PC-9 (cell line): ENCODE measurements around the gene FAM200B. TPM values are rescaled to one million over a fixed set of nuclear protein-coding genes. Genes with fewer than 3 reads are reported as not detected.

Source experiments
- BruUV-seq: library from RNA; stranded (reverse); fragments of 400-500 nt; replicated peaks from 2 replicates; lab custom pipeline; 2021; lab: Mats Ljungman, UMichigan
- CTCF ChIA-PET: fragments of 300-600 bp; sonication (Branson Sonifier 250); formaldehyde crosslinking; loops from one replicate; lab custom pipeline; 2022; ENCODE audit warnings: antibody characterized with exemption; lab: Charles Lee
- POLR2A ChIA-PET: fragments of 300-600 bp; sonication (Branson Sonifier 250); formaldehyde crosslinking; loops from one replicate; lab custom pipeline; 2022; ENCODE audit warnings: antibody characterized with exemption; ENCODE audit not compliant: unreplicated experiment; lab: Charles Lee
- DNase-seq, 2 experiments: peaks; one replicate each; pipeline versions ENCODE4 v3.0.0 to v3.0.0-alpha.2; 2015 to 2022; ENCODE audit warnings: mixed read lengths in 1 of 2
- H2AFZ ChIP-seq: fragments of 200-600 bp; sonication (generic); 2 replicates; pipeline ENCODE4 v1.8.1; 2017; ENCODE audit warnings: antibody characterized with exemption
- H3F3A ChIP-seq: fragments of 200-600 bp; sonication (generic); 2 replicates; pipeline ENCODE4 v1.8.1; 2017; ENCODE audit warnings: antibody characterized with exemption, mild to moderate bottlenecking, low read depth; ENCODE audit not compliant: insufficient read depth
- H3K27ac ChIP-seq: fragments of 200-600 bp; sonication (generic); 2 replicates; pipeline ENCODE4 v1.6.1; 2016; ENCODE audit warnings: mixed run types
- H3K27me3 ChIP-seq: fragments of 200-600 bp; sonication (generic); 2 replicates; pipeline ENCODE4 v1.6.1; 2016; ENCODE audit warnings: low read depth, mixed run types; ENCODE audit not compliant: insufficient read depth
- H3K36me3 ChIP-seq: fragments of 200-600 bp; sonication (generic); 2 replicates; pipeline ENCODE4 v1.6.1; 2016; ENCODE audit warnings: low read depth, mixed run types
- H3K4me1 ChIP-seq: fragments of 200-600 bp; sonication (generic); replicated peaks from 2 replicates; pipeline ENCODE4 v1.6.1; 2016; ENCODE audit warnings: mixed run types; ENCODE audit not compliant: insufficient read depth
- H3K4me2 ChIP-seq: fragments of 200-600 bp; sonication (generic); 2 replicates; pipeline ENCODE4 v1.6.1; 2017; ENCODE audit warnings: mixed run types
- H3K4me3 ChIP-seq: fragments of 200-600 bp; sonication (generic); 2 replicates; pipeline ENCODE4 v1.6.1; 2016; ENCODE audit warnings: mixed run types
- H3K79me2 ChIP-seq: fragments of 200-600 bp; sonication (generic); 2 replicates; pipeline ENCODE4 v1.6.1; 2017; ENCODE audit warnings: low read depth, mixed run types
- H3K9me2 ChIP-seq: fragments of 200-600 bp; sonication (generic); 2 replicates; pipeline ENCODE4 v1.8.1; 2017; ENCODE audit warnings: mild to moderate bottlenecking; ENCODE audit not compliant: insufficient read depth
- H3K9me3 ChIP-seq: fragments of 200-600 bp; sonication (generic); 2 replicates; pipeline ENCODE4 v1.8.1; 2016; ENCODE audit warnings: low read depth; ENCODE audit not compliant: insufficient read depth
- H4K20me1 ChIP-seq: fragments of 200-600 bp; sonication (generic); 2 replicates; pipeline ENCODE4 v1.8.1; 2017; ENCODE audit not compliant: insufficient read depth
- CTCF ChIP-seq: fragments of 200-600 bp; sonication (generic); conservative IDR thresholded peaks from 2 replicates; pipeline ENCODE4 v1.6.1; 2017; ENCODE audit warnings: mixed run types, antibody characterized with exemption, mild to moderate bottlenecking, moderate library complexity
- EZH2 ChIP-seq: fragments of 200-600 bp; sonication (generic); IDR thresholded peaks from 2 replicates; pipeline ENCODE4 v1.8.0; 2017; ENCODE audit warnings: antibody characterized with exemption, low read depth
- intact Hi-C: fragments of 100-400 bp; cut with micrococcal nuclease; formaldehyde crosslinking; loops from one replicate; pipeline ENCODE4 v1.10.0; 2022; ENCODE audit not compliant: unreplicated experiment
- total RNA-seq: library from RNA; stranded (reverse); gene quantifications from 2 replicates; pipeline ENCODE4 v1.2.3, GENCODE V29; 2021

FAM200B gene
- total RNA-seq, 1 experiment from 2014 or later = 32.4 TPM

- Histone ChIP-seq H3K9me2 (no peaks in the 10 kb centered on the region), H3K27me3 (no peaks in the 10 kb centered on the region), H3F3A (no peaks in the 10 kb centered on the region), H3K4me3 (no peak overlapping the region), H3K9me3 (no peaks in the 10 kb centered on the region), H3K36me3 (no peaks in the 10 kb centered on the region), H3K79me2 (no peaks in the 10 kb centered on the region), H2AFZ (no peak overlapping the region), H3K4me2 (no peak overlapping the region), H4K20me1 (no peaks in the 10 kb centered on the region), H3K4me1 (no peaks in the 10 kb centered on the region), H3K27ac (no peak overlapping the region)
- TF ChIP-seq CTCF = no peak
- TF ChIP-seq EZH2 = no peak
- POLR2A ChIA-PET = no interaction called here
- CTCF ChIA-PET = no interaction called here
- no peak for DNase-seq
- BruUV-seq = no TSS peak
- intact Hi-C loops = no loop called here
These were observed 33.2 kb downstream of the FAM200B start for GRCh38 chr4:15714646-15715435.

GRCh38 chr4:15716115-15716514 is 34.5 kb downstream of the FAM200B start:
- DNase-seq = no peak
- H2AFZ ChIP-seq = no peak overlapping the region
- POLR2A ChIA-PET = no interaction called here

GRCh38 chr4:15717086-15717485 is 35.5 kb downstream of the FAM200B start:
- no peak overlapping the region for H2AFZ ChIP-seq

More at GRCh38 chr4:15716115-15716514, 34.5 kb downstream of the FAM200B start:
- intact Hi-C loops = no loop called here
- Histone ChIP-seq H3K4me3 (no peak overlapping the region), H3K27ac (no peak overlapping the region), H3K9me3 (no peaks in the 10 kb centered on the region), H3K79me2 (no peaks in the 10 kb centered on the region), H3F3A (no peaks in the 10 kb centered on the region), H3K9me2 (no peaks in the 10 kb centered on the region), H3K4me2 (no peak overlapping the region), H3K4me1 (no peaks in the 10 kb centered on the region), H4K20me1 (no peaks in the 10 kb centered on the region), H3K36me3 (no peaks in the 10 kb centered on the region), H3K27me3 (no peaks in the 10 kb centered on the region)
- CTCF ChIA-PET = no interaction called here
- TF ChIP-seq CTCF = no peak
- TF ChIP-seq EZH2 = no peak
- BruUV-seq = no TSS peak

More at GRCh38 chr4:15717086-15717485, 35.5 kb downstream of the FAM200B start:
- POLR2A ChIA-PET = no interaction called here
- Histone ChIP-seq H3K4me2 (no peak overlapping the region), H3K9me3 (no peaks in the 10 kb centered on the region), H4K20me1 (no peaks in the 10 kb centered on the region), H3K9me2 (no peaks in the 10 kb centered on the region), H3K4me1 (no peaks in the 10 kb centered on the region), H3F3A (no peaks in the 10 kb centered on the region), H3K36me3 (no peaks in the 10 kb centered on the region), H3K4me3 (no peak overlapping the region), H3K79me2 (no peaks in the 10 kb centered on the region), H3K27ac (no peak overlapping the region), H3K27me3 (no peaks in the 10 kb centered on the region)
- no peak for TF ChIP-seq EZH2
- no peak for TF ChIP-seq CTCF
- DNase-seq = no peak
- intact Hi-C loops = no loop called here
- CTCF ChIA-PET = no interaction called here
- BruUV-seq = no TSS peak
